GM12874 (cell line): Measurements from ENCODE around the gene TRAPPC2L.

Source experiments
- TF ChIP-seq, protein P1 (sequence below): IDR thresholded peaks from 2 replicates; pipeline ENCODE4 v1.5.1; 2011; ENCODE audit warnings: low read depth, mild to moderate bottlenecking, control low read depth, low read length, moderate library complexity; ENCODE audit not compliant: insufficient read depth

The TRAPPC2L gene

DNA sequence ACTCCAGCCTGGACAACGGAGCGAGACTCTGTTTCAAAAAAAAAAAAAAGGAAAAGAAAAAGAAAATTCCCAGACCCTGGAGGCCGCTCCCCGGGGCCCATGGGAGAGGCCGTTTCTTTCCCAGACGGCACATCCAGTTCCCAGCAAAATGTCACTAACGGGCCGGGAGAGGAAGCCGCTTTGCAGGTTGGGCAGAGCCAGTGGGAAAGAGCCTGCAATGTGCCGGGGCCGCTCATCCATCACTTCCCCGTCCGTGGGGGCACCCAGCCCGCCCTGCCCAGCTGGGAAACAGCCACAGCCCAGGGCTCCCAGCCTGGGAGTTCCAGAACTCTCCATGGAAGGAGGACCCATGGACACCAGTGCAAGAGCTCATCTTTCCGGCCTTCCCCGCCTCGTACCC lies 51.4 kb downstream of the TRAPPC2L start:
- TF ChIP-seq, protein P1, sequence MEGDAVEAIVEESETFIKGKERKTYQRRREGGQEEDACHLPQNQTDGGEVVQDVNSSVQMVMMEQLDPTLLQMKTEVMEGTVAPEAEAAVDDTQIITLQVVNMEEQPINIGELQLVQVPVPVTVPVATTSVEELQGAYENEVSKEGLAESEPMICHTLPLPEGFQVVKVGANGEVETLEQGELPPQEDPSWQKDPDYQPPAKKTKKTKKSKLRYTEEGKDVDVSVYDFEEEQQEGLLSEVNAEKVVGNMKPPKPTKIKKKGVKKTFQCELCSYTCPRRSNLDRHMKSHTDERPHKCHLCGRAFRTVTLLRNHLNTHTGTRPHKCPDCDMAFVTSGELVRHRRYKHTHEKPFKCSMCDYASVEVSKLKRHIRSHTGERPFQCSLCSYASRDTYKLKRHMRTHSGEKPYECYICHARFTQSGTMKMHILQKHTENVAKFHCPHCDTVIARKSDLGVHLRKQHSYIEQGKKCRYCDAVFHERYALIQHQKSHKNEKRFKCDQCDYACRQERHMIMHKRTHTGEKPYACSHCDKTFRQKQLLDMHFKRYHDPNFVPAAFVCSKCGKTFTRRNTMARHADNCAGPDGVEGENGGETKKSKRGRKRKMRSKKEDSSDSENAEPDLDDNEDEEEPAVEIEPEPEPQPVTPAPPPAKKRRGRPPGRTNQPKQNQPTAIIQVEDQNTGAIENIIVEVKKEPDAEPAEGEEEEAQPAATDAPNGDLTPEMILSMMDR = no peak

DNA sequence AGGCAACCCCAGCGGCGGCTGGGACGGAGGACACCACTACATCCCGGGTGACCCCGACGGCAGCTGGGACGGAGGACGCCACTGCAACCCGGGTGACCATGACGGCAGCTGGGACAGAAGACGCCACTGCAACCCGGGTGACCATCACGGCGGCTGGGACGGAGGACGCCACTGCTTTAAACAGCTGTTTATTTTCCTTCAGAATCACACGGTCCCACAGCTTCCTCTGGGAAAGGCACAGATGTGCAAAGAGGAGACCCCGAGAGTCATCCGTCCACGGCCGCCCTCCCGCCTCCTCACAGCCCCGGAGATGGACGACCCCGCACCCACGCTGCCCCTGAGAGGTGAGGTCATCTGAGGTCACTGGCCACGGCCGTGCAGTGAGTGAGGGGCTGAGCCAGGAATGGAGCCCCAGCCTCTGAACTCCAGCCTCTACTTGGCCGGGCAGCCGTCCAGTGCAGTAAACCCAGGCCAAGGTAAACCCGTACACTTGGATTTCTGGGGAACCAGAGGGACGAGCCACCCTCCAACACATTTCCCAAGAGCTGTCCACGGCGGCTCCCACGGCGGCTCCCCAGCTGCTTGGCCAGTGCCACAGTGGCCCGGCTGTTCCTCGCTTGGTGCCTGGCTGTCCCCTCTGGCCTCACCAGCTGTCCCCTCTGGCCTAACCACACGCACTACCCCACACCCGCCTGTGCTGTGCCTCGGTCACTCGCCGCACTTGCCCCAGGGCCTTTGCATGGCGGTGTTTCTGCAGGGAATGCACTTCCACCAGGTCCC lies 52.7 kb downstream of the TRAPPC2L start:
- TF ChIP-seq, protein P1 = no peak

DNA sequence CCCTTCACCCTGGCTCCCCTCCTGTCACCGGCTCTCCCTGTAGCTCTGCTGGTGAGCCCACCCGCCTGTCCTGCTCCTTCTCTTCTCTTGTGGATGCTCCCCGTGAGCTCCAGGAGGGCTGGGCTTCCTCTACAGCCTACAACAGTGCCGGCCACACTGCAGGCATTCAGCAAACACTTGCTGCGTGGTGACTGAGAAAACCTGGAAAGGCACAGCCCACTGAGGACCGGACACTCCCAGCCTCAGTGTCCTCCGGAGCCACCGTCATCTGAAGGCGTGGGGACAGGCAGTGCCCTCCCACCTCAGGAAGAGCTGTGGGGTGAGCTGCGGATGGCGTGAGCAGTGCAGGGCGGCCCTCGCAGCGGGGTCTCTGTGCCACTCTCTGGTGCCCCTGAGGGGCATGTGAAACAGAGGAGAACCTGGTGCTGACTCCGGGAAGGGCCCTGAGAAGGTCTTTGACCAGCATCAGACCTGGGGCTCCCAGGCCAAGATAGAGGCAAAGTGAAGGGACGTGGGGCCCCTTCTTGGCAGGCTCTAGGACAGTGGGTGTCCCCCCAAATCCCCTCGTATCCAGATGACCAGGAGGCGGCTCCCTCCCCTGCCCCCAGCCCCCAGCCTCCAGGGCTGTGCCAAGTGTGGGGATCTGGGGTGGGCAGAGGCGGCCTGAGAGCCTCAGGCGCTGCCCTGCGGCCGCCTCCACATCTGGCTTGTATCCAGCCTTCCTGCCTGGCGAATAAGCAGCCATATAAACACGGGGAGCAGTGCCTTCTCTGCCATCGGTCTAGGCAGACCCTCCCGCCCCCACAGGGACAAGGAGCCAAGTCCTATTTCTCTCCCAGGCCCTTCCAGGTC lies 53.6 kb downstream of the TRAPPC2L start:
- TF ChIP-seq, protein P1 = no peak

DNA sequence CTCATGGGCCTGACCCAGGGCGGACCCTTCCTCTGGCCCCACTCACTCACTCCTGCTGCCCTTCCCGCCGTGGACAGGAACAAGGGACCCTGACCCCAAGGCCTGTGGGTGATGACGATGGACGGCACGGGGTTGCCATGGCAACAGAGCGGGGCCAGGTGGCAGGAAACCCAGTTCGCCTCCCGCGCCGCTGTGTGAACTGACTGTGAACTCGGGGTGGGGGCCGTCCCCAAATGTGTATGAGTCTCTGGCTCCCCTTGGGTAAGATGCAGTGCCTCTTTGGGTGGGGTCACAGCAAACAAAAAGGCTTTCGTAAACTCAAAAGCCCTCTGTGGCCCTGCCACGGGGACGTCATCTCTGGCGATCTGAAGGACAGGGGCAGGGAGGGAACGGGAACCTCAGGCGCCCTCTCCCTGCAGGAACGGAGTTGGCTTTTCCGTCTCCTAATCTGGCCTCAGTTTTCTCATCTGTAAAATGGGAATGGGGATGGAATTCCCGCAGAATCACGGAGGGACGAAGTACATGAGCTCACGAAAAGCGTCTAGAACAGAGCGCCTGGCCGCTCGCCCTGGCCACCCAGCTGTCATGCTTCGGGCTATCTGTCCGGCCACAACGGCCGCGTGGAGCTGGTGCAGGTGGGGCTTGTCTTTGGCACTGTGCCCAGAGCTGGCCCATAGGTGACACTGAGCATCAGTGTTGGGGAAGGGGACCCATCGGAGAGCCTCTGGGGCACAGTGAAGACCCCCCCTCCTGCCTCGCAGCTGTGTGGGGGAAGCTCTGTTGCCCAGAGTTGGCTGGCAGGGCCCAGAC lies 54.4 kb downstream of the TRAPPC2L start:
- TF ChIP-seq, protein P1 = no peak

DNA sequence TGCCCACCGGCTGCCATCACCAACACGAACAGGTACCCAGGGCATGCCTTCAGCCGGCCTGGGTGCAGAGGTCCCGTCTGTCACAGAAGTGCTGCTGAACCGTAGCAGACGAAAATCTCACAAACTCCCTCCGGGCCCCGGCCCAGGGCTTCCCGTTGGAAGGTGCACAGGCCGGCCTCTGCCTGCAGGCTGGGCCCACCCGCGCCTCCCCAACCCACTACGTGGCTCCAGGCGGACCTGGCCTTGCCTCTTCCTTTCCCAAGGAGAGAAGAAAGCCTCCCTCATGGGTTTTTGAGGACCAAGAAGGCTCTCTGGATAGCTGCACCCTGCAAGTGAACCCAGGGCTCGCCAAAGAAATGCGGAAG lies 55.0 kb downstream of the TRAPPC2L start:
- TF ChIP-seq, protein P1 = no peak
